IPS-NIHi11 (cell line): ENCODE measurements around the gene KIR2DL1.
"Not testable (repeated sequence)": the region's sequence is repeated elsewhere in the genome, so short reads cannot be mapped to it uniquely, and the experiment has no call there.

Source experiments
- DNase-seq: peaks from one replicate; pipeline ENCODE4 v3.0.0; 2012; ENCODE audit warnings: mixed read lengths, low spot score

Gene KIR2DL1

DNA sequence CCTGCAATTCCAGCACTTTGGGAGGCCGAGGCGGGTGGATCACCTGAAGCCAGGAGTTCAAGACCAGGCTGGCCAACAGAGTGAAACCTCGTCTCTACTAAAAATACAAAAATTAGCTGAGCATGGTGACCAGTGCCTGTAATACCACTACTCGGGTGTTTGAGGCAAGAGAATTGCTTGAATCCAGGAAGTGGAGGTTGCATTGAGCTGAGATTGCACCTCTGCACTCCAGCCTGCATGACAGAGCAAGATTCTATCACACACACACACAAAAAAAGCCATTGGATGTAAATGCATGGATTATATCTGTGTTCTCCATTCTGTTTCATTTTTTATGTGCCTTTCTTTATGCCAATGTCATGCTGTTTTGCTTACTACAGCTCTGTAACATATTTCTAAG, 54.8 kb downstream of the KIR2DL1 start:
- DNase-seq = not testable (repeated sequence)

DNA sequence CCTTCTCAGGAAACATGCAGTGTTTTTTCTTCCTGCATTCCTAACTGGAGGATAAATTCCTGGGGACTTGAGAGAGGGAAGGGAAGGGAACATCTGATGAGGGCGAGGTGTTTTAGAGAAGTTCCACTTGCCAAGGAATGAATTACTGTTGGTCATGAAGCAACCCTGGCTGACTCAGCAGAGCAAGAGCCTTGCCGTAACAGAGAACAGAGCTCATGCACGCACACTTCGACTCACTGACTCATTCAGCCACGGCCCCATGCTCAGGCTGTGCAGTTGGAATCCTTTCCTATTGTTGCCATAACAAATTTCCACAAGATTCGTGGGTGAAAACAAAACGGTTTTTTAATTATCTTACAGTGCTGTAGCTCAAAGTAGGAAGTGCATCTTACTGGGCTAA, 55.7 kb downstream of the KIR2DL1 start:
- DNase-seq = not testable (repeated sequence)

DNA sequence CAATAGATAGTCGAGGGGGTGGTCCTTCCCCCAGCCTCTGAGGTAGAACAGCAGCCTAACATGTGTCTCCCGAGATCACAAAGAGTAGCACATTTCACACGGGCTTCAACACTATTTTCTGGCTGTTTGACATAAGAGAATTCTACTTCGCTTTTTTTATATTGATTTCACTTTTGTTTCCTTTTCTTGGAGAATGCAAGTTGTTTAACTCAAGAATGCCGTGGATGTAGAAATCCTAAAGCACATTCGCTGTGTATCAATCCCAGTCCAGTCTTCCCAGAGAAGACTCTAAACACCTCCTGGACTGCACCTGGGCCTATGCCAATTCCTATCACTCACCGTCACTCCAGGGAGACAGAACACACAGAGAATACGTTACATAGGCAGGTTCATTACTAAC, 58.5 kb downstream of the KIR2DL1 start:
- DNase-seq = not testable (repeated sequence)

DNA sequence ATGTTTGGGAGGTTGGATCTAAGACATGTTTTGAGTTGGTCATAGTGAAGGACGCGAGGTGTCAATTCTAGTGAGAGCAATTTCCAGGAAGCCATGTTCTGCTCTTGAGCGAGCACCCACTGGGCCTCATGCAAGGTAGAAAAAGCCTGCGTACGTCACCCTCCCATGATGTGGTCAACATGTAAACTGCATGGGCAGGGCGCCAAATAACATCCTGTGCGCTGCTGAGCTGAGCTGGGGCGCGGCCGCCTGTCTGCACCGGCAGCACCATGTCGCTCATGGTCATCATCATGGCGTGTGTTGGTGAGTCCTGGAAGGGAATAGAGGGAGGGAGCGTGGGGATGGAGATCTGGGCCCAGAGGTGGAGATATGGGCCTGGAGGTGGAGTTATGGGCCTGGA, 62.9 kb downstream of the KIR2DL1 start, which contains the start of gene KIR2DS4:
KIR2DS4 (plus strand) TSS at position 181 of the 400 bp plus-strand sequence.
- not testable (repeated sequence) for DNase-seq
